ENCODE data around the gene ARHGAP25. TPM values are rescaled to one million over a fixed set of nuclear protein-coding genes. Genes with fewer than 3 reads are reported as not detected.

The ARHGAP25 gene
- total RNA-seq, 1 donor from 2014 or later: 4.6 TPM

DNA sequence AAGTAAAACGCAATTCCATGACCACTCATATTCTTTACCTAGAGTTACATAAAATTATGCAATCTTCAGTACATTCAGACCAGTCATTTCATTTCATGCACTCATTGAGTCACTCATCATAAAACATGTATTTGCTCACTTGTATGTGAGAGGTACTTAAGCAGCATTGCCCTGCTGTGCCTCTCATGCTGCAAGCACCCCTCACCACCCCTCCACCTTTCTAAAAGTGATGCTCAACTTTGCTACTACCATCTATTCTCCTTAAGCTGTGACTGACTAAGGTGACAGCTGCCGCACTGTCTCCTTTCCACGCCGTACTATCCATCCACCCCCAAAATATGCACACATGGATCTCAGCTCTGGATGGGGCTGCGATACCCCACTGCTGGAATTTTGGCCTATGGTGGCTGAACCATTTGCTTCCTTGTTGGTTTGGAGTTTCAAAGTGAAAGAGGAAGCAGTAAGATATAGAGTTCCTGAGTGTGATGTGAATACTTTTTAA lies 7.2 kb downstream of the ARHGAP25 start:
- Mint-ChIP-seq H3K36me3 (ENCODE audit: low read depth, unreplicated experiment) (no peaks in the 10 kb centered on the region), H3K4me1 (ENCODE audit: unreplicated experiment) (peaks cover 5% of the 10 kb centered on the region), H3K4me3 (ENCODE audit: unreplicated experiment) (no peak overlapping the region), H3K9me3 (ENCODE audit: unreplicated experiment) (no peaks in the 10 kb centered on the region), H3K27me3 (ENCODE audit: unreplicated experiment) (peaks cover 1% of the 10 kb centered on the region), H3K27ac (ENCODE audit: unreplicated experiment) (no peak overlapping the region)
- TF ChIP-seq, protein P1, sequence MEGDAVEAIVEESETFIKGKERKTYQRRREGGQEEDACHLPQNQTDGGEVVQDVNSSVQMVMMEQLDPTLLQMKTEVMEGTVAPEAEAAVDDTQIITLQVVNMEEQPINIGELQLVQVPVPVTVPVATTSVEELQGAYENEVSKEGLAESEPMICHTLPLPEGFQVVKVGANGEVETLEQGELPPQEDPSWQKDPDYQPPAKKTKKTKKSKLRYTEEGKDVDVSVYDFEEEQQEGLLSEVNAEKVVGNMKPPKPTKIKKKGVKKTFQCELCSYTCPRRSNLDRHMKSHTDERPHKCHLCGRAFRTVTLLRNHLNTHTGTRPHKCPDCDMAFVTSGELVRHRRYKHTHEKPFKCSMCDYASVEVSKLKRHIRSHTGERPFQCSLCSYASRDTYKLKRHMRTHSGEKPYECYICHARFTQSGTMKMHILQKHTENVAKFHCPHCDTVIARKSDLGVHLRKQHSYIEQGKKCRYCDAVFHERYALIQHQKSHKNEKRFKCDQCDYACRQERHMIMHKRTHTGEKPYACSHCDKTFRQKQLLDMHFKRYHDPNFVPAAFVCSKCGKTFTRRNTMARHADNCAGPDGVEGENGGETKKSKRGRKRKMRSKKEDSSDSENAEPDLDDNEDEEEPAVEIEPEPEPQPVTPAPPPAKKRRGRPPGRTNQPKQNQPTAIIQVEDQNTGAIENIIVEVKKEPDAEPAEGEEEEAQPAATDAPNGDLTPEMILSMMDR (IDR thresholded peaks at IDR 0.05; ENCODE audit: unreplicated experiment): no peak
- DNase-seq (ENCODE audit: low spot score): no peak

DNA sequence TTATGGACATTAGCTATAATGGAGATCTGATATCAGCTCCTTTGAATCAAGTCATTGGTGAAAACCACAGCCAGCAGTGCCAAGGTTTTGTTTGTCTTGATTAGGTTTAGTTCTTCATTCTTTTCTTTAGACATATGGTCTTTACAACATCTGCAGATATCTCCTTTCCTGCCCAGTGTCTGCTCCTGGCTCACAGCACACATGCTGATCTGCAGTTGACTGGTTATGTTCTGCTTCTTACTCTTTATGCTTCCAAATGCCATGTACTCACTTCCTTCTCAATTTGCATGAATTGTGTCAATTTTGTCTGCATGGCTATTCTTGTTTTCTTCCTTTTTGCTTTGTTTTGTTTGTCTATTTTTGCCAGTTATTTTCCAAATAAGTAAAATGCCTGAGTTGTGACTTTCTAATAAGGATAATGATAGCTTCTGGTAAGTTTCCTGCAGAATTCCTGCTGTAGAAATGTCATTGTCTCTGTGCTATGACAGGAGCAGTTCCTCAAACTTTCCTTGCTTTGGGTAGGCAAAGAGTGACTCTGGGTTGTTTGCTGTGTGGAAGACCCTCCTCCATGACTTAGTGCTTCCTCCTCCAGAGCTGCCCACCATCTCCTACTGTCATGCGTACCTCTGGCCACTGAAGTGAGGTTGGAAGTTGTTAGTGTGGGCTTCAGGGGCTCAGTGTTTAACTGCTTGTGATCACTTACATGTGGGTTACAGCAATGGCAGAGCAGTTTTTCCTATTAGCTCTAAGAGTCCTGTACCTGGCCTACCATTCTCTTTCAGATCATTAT lies 8.2 kb downstream of the ARHGAP25 start:
- no peak for DNase-seq (ENCODE audit: low spot score)
- Mint-ChIP-seq H3K36me3 (ENCODE audit: low read depth, unreplicated experiment) (no peaks in the 10 kb centered on the region), H3K4me1 (ENCODE audit: unreplicated experiment) (peaks cover 5% of the 10 kb centered on the region), H3K4me3 (ENCODE audit: unreplicated experiment) (no peak overlapping the region), H3K27ac (ENCODE audit: unreplicated experiment) (no peak overlapping the region), H3K9me3 (ENCODE audit: unreplicated experiment) (no peaks in the 10 kb centered on the region), H3K27me3 (ENCODE audit: unreplicated experiment) (peaks cover 1% of the 10 kb centered on the region)
- TF ChIP-seq, protein P1 (IDR thresholded peaks at IDR 0.05; ENCODE audit: unreplicated experiment): no peak

DNA sequence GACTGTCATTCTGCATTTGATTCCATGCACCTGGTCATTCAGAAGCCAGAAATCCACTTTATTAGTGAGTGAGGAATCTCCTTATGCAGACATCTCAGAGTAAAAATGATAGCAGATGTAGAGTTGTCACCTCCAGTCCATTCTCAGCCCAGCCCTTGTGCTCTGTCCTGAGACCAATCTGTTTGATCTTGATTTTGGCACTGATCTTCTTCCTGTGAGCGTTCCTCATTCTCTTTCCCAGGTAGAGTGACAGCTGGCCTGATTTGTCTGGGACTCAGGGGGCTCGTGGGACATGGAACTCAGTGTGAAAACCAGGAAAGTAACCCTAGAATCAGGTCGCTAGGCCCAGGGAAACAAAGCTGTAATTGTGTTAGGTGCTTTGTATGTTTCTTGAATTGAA lies 8.9 kb downstream of the ARHGAP25 start:
- Mint-ChIP-seq H3K9me3 (ENCODE audit: unreplicated experiment) (no peaks in the 10 kb centered on the region), H3K4me3 (ENCODE audit: unreplicated experiment) (no peak overlapping the region), H3K4me1 (ENCODE audit: unreplicated experiment) (peaks cover 5% of the 10 kb centered on the region), H3K27ac (ENCODE audit: unreplicated experiment) (no peak overlapping the region), H3K36me3 (ENCODE audit: low read depth, unreplicated experiment) (no peaks in the 10 kb centered on the region), H3K27me3 (ENCODE audit: unreplicated experiment) (peaks cover 1% of the 10 kb centered on the region)
- DNase-seq (ENCODE audit: low spot score): no peak
- TF ChIP-seq, protein P1 (IDR thresholded peaks at IDR 0.05; ENCODE audit: unreplicated experiment): no peak

DNA sequence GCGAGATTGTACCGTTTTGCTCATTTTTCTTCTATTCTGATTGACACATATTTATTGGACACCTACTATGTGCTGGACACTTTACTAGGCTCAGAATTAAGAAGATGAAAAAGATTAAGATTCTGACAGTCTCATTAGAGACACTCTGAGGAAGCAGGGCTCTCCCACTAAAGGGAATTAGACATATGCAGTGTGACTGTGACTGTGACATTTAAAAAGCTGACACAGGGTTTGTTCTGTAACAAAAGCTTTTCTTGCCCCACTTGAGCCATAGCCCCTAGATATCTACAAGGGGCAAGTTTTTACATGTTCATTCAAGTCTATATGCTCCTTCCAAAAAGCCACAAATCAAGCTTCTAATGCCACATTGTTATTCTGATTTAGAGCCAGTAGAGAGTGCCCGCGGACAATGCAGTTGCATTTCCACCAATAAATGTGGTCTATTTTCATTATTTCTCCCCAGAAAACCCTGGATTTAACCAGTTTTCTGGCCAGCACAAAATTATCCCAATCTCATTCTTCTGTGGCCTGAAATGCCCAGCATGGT lies 9.8 kb downstream of the ARHGAP25 start:
- Mint-ChIP-seq H3K27ac (ENCODE audit: unreplicated experiment) (no peak overlapping the region), H3K27me3 (ENCODE audit: unreplicated experiment) (peaks cover 1% of the 10 kb centered on the region), H3K36me3 (ENCODE audit: low read depth, unreplicated experiment) (no peaks in the 10 kb centered on the region), H3K9me3 (ENCODE audit: unreplicated experiment) (no peaks in the 10 kb centered on the region), H3K4me3 (ENCODE audit: unreplicated experiment) (no peak overlapping the region), H3K4me1 (ENCODE audit: unreplicated experiment) (peaks cover 5% of the 10 kb centered on the region)
- DNase-seq (ENCODE audit: low spot score): no peak
- TF ChIP-seq, protein P1 (IDR thresholded peaks at IDR 0.05; ENCODE audit: unreplicated experiment): no peak

DNA sequence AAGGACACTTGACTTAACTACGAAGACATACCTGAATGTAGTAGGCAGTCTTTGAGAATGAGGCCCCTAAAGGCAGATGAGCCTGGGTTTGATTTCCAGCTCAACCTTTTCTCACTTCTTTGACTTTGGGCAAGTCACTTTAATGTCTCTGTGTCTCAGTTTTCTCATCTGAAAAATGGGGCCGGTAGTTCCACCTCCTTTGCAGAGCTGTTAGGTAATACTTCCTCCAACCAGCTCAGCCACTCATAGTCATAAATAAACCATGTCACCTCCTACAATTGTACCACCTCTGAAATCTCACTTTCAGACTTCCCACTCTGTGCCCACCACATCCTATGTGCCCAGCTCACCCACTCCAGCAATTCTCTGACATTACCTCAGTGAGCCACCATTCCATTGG lies 10.4 kb downstream of the ARHGAP25 start:
- TF ChIP-seq, protein P1 (IDR thresholded peaks at IDR 0.05; ENCODE audit: unreplicated experiment): no peak
- DNase-seq (ENCODE audit: low spot score): no peak
- H3K9me3 Mint-ChIP-seq (ENCODE audit: unreplicated experiment): no peaks in the 10 kb centered on the region
- peaks cover 5% of the 10 kb centered on the region for H3K4me1 Mint-ChIP-seq (ENCODE audit: unreplicated experiment)
- no peaks in the 10 kb centered on the region for H3K36me3 Mint-ChIP-seq (ENCODE audit: low read depth, unreplicated experiment)
- H3K27ac Mint-ChIP-seq (ENCODE audit: unreplicated experiment): no peak overlapping the region
- peaks cover 1% of the 10 kb centered on the region for H3K27me3 Mint-ChIP-seq (ENCODE audit: unreplicated experiment)
- no peak overlapping the region for H3K4me3 Mint-ChIP-seq (ENCODE audit: unreplicated experiment)
